Brain microvascular endothelial cell (primary cell): ENCODE measurements around the gene APBB2.
A peak's percentile ranks its signal among the peaks of the same experiment; 100 is the strongest.

Experiments used
- DNase-seq: peaks from one replicate; pipeline ENCODE4 v3.0.0-alpha.2; 2020
- H3K27ac ChIP-seq: fragments of 250-450 bp; sonication (Bioruptor Pico); 2 replicates; pipeline ENCODE4 v1.5.1; 2020; ENCODE audit warnings: mild to moderate bottlenecking, moderate library complexity
- H3K27me3 ChIP-seq: fragments of 250-450 bp; sonication (Bioruptor Pico); replicated peaks from 2 replicates; pipeline ENCODE4 v1.5.1; 2020; ENCODE audit warnings: mild to moderate bottlenecking
- H3K36me3 ChIP-seq: fragments of 250-450 bp; sonication (Bioruptor Pico); replicated peaks from 2 replicates; pipeline ENCODE4 v1.5.1; 2020; ENCODE audit warnings: mild to moderate bottlenecking
- H3K4me3 ChIP-seq: 2 replicates; pipeline ENCODE4 v1.5.1; 2011; ENCODE audit warnings: low read depth, mild to moderate bottlenecking, control low read depth, low read length, moderate library complexity
- in situ Hi-C: cut with HindIII; loops from 2 replicates; pipeline ENCODE4 v1.10.0; 2017; ENCODE audit warnings: low sequenced_read_pairs, low pct_ligation_motif_present
- TF ChIP-seq, protein P1 (sequence below): IDR thresholded peaks from 2 replicates; pipeline ENCODE4 v1.5.1; 2011; ENCODE audit warnings: low read depth, mild to moderate bottlenecking, moderate library complexity, low read length, control low read depth, inconsistent platforms; ENCODE audit errors: missing control alignments

The APBB2 gene

DNA sequence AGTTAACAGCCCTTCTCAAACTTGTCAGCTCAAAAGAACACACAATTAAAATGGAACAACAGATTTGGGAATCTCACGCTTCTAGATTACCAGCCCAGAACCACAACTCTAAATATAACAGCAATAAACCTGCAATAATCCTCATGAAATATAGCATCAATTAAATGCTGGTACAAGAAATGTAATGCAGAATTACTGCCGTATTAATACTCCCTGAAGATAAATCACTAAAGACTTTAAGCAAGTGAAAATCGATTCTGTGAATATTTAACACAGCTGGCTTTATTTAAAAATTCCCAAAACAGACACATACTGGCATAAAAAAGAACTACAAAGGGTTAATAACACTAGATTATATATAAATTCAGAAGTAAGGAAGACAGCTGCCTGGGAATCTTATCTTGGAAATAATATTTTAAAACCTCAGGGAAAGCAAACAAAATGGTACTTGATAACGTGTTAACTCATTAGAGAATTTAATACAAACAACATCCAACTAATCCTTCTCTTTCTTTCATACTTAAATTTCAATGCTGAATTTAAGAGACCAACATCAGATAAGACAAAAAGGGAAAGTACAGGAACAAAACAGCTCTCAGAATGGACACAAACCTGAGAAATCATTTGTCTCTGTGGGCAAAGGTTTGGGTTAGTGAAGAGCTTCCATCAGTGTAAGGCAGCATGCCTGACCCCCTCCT is 34.7 kb downstream of the APBB2 start:
- TF ChIP-seq, protein P1, sequence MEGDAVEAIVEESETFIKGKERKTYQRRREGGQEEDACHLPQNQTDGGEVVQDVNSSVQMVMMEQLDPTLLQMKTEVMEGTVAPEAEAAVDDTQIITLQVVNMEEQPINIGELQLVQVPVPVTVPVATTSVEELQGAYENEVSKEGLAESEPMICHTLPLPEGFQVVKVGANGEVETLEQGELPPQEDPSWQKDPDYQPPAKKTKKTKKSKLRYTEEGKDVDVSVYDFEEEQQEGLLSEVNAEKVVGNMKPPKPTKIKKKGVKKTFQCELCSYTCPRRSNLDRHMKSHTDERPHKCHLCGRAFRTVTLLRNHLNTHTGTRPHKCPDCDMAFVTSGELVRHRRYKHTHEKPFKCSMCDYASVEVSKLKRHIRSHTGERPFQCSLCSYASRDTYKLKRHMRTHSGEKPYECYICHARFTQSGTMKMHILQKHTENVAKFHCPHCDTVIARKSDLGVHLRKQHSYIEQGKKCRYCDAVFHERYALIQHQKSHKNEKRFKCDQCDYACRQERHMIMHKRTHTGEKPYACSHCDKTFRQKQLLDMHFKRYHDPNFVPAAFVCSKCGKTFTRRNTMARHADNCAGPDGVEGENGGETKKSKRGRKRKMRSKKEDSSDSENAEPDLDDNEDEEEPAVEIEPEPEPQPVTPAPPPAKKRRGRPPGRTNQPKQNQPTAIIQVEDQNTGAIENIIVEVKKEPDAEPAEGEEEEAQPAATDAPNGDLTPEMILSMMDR, result no peak
- H3K36me3 ChIP-seq, result no peaks in the 10 kb centered on the region
- peak overlapping the region; percentile 80 for H3K27ac ChIP-seq
- DNase-seq, result no peak
- no peak overlapping the region for H3K4me3 ChIP-seq
- no peaks in the 10 kb centered on the region for H3K27me3 ChIP-seq
- in situ Hi-C loops, result no loop called here

DNA sequence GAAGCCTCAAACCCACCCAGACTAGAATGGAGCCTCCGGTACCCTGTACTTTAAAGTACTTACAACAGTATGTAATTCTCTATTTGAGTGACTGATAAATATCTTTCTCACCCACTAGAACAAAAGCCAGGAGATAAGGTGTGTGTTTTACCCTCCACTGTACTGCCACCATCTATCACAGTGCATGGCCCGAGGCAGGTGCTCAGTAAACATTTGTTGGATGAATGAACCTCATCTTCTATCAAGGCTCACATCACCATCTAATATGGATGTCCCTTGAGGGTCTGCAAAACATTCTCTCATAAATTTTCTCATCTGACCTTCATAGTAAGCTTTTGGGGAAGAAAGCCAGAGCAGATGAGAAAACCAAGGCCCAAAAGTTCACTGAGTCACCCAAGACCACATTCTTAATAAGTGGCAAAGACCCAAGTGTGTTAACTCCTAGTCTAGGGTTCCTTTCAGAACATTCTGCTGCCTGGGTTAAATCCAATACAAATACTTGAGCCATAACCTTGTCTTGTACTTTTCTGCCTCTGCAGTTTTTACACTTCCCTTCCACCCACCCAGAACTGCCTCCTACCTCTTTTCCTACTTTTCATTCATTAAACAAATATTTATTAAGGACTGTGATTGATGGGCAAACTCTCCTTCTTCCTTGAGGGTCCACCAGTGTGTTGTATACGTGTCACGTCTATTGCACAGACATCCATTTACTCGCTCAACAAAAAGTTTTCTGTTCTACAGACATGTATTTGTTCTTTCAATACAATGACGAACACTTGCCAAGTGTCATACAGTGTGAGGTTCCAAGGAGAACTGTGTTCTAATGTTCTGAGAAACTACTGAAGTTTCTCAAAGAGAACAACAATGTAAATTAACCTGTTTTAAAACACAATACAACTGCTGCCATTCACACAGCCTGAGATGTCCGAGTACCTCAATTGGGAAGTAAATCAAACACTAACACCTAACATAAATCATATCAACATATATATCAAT is 35.7 kb downstream of the APBB2 start:
- TF ChIP-seq, protein P1, result no peak
- in situ Hi-C loops, result no loop called here
- Histone ChIP-seq H3K27me3 (no peaks in the 10 kb centered on the region), H3K27ac (peak overlapping the region; percentile 80), H3K4me3 (no peak overlapping the region), H3K36me3 (peaks cover under 1% of the 10 kb centered on the region)
- DNase-seq, result peak; percentile 90

DNA sequence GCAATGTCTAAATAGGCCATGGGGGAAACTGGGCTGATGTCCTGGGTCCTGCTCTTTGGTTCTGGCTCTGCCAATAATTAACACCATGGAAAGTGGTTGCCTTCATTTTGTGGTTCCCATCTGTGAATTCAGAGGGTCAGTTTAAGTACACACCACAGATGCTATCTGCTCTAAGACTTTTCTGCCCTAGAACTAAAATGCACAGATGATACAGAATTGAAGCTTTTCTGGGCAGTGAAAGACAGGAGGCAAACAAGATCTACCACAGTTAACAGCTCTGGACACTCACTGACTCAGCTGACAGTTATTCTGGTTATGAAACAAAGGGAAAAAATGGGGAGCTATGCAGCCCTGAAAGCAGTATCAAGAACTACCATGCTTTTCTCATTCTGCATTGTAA is 37.3 kb downstream of the APBB2 start:
- no peaks in the 10 kb centered on the region for H3K27me3 ChIP-seq
- TF ChIP-seq, protein P1, result peak; percentile 49
- H3K27ac ChIP-seq, result peak overlapping the region; percentile 80
- DNase-seq, result peak; percentile 71
- H3K36me3 ChIP-seq, result peaks cover 4% of the 10 kb centered on the region
- no peak overlapping the region for H3K4me3 ChIP-seq
- in situ Hi-C loops, result no loop called here

DNA sequence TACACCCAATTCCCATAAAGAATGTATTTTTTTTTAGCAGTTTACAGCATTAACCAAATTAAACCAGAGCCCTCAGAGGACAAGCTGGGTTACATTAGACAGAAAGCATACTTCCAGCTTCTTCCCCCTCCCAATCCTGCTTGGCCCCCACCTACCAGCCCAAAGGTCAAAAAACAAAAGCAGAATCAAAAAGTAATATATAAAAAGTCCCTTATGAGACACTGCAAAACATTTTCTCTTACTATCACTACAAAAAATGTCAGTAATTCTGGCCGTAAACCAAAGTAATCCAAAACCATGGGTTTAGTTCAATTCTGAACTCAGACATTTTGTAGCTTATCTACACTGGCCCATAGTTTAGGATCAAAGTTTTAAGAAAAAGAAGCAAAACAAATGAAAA is 38.0 kb downstream of the APBB2 start:
- in situ Hi-C loops, result no loop called here
- DNase-seq, result peak; percentile 57
- Histone ChIP-seq H3K36me3 (peaks cover 4% of the 10 kb centered on the region), H3K4me3 (no peak overlapping the region), H3K27me3 (no peaks in the 10 kb centered on the region), H3K27ac (peak overlapping the region; percentile 80)
- TF ChIP-seq, protein P1, result no peak

DNA sequence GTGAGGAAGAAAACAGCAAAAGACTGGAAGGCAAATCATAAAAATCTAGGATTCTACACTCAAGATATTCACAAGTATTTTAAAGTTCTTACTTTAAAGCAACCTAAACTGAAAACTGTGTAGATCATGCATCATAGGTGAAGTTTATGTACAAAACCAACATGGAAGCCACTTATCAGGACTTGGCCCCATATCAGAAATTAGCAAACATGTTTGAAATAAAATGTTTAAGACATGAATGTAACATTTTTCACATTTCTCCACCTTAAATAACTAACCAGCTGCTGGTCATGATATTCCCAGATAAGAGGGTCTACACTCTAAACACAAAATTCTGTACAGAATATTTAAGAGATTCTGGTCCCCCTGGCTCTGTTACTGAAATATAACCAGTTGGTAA is 38.5 kb downstream of the APBB2 start:
- peak overlapping the region; percentile 80 for H3K27ac ChIP-seq
- DNase-seq, result no peak
- peaks cover 4% of the 10 kb centered on the region for H3K36me3 ChIP-seq
- no peaks in the 10 kb centered on the region for H3K27me3 ChIP-seq
- H3K4me3 ChIP-seq, result no peak overlapping the region
- in situ Hi-C loops, result no loop called here
- TF ChIP-seq, protein P1, result no peak
